IPS DF 6.9 (cell line): ENCODE measurements around the gene JAM2.
"Not testable (repeated sequence)": the region's sequence is repeated elsewhere in the genome, so short reads cannot be mapped to it uniquely, and the experiment has no call there.

ENCODE experiments used
- DNase-seq: peaks from one replicate; pipeline ENCODE4 v3.0.0-alpha.2; 2013; ENCODE audit warnings: low read depth, low spot score
- H3K27ac ChIP-seq: one replicate; pipeline ENCODE4 v1.5.1; 2013; ENCODE audit warnings: low read length, control low read depth
- H3K27me3 ChIP-seq: 2 replicates; pipeline ENCODE4 v1.6.1; 2013; ENCODE audit warnings: mild to moderate bottlenecking, low read length; ENCODE audit not compliant: control insufficient read depth, insufficient read depth
- H3K36me3 ChIP-seq: 2 replicates; pipeline ENCODE4 v1.6.1; 2013; ENCODE audit warnings: low read length; ENCODE audit not compliant: control insufficient read depth, insufficient read depth
- H3K4me1 ChIP-seq: 2 replicates; pipeline ENCODE4 v1.6.1; 2013; ENCODE audit warnings: low read length; ENCODE audit not compliant: control insufficient read depth, insufficient read depth
- H3K4me3 ChIP-seq: 2 replicates; pipeline ENCODE4 v1.5.1; 2013; ENCODE audit warnings: mild to moderate bottlenecking, low read length
- H3K9me3 ChIP-seq: 2 replicates; pipeline ENCODE4 v1.6.1; 2013; ENCODE audit warnings: low read length, inconsistent platforms; ENCODE audit not compliant: control insufficient read depth, insufficient read depth
- WGBS: extraction: QIAGEN DNeasy Blood & Tissue Kit; methylation state at CpG from one replicate; pipeline ENCODE4 v1.1.7; 2013; ENCODE audit warnings: mixed read lengths, missing lambda C conversion rate; ENCODE audit not compliant: insufficient read length, insufficient coverage; 5-methylcytosine and 5-hydroxymethylcytosine counted together

JAM2 gene

DNA sequence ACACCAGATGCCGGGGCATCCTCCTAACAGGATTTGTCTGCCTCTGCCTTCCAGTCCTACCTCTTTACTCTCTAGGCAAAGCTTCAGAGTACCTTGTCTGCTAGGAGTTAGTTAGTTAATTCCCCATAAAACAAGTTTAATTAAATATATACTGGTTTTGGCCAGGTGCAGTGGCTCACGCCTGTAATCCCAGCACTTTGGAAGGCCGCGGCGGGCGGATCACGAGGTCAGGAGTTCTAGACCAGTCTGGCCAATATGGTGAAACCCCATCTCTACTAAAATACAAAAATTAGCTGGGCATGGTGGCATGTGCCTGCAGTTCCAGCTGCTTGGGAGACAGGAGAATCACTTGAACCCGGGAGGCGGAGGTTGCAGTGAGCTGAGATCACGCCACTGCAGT, 75.0 kb downstream of the JAM2 start:
- not testable (repeated sequence) for DNase-seq, H3K27ac ChIP-seq, H3K4me1 ChIP-seq, H3K9me3 ChIP-seq, H3K27me3 ChIP-seq, H3K36me3 ChIP-seq, H3K4me3 ChIP-seq
- WGBS: no CpG with 5 or more reads among the region's 10 CpGs

- no peak for DNase-seq
- H3K36me3 ChIP-seq: no peaks in the 10 kb centered on the region
- WGBS: no CpG with 5 or more reads among the region's 5 CpGs
- no peaks in the 10 kb centered on the region for H3K4me1 ChIP-seq
- H3K4me3 ChIP-seq: no peak overlapping the region
- H3K27ac ChIP-seq: no peak overlapping the region
- H3K27me3 ChIP-seq: no peaks in the 10 kb centered on the region
- H3K9me3 ChIP-seq: no peaks in the 10 kb centered on the region
Measured at GRCh38 chr21:25717491-25718147, 78.6 kb downstream of the JAM2 start.

DNA sequence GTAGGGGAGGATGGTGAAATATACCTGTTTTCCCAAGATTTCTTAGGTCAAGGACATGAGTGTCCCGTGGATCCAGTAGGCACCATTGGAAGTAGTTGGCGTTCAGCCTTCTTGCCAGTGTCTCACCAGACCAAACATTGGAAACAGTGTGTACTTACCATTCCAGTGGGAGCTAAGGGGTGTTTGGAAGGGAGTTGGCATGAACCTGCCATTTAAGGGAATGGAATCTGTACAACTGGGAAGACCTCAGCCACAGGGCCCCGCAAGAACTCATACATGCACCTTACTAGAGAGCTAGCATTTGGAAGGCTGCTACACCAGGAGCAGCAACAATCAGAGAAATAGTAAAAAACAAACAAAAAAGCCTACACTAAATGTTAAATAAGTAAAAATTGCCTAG, 82.9 kb downstream of the JAM2 start:
- no CpG with 5 or more reads among the region's 3 CpGs for WGBS

GRCh38 chr21:25722631-25723030, 83.6 kb downstream of the JAM2 start:
- H3K4me3 ChIP-seq: no peak overlapping the region
- no peaks in the 10 kb centered on the region for H3K27me3 ChIP-seq
- no CpG with 5 or more reads among the region's 3 CpGs for WGBS
- H3K36me3 ChIP-seq: peaks cover 4% of the 10 kb centered on the region; the same call in 1 of the 2 replicates
- H3K27ac ChIP-seq: no peak overlapping the region
- no peaks in the 10 kb centered on the region for H3K9me3 ChIP-seq
- H3K4me1 ChIP-seq: no peaks in the 10 kb centered on the region
- no peak for DNase-seq

More for the DNA sequence above, 82.9 kb downstream of the JAM2 start:
- H3K9me3 ChIP-seq: no peaks in the 10 kb centered on the region
- no peak overlapping the region for H3K4me3 ChIP-seq
- H3K27me3 ChIP-seq: no peaks in the 10 kb centered on the region
- no peaks in the 10 kb centered on the region for H3K4me1 ChIP-seq
- H3K36me3 ChIP-seq: peaks cover 2% of the 10 kb centered on the region; the same call in 1 of the 2 replicates
- DNase-seq: no peak
- no peak overlapping the region for H3K27ac ChIP-seq

DNA sequence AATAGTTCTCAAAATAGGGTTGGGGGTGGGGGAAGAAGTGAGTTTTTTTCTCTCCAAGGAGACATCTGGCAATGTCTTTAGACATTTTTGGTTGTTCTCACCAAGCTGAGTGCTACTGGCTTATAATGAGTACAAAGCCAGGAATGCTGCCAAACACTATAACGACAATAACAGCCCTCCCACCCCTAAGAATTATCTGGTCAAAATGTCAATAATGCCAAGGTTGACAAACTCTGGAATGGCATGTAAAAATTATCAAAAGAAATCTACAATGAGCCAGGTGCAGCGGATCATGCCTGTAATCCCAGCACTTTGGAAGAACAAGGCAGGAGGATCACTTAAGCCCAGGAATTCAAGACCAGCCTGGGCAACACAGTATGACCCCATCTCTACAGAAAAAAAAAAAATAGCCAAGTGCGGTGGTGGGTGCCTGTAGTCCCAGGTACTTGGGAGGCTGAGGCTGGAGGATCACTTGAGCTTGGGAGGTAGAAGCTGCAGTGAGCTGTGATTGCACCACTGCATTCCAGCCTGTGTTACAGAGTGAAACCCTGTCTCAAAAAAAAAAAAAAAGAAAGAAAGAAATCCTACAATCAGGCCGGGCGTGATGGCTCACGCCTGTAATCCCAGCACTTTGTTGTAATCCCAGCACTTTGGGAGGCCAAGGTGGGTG, 93.2 kb downstream of the JAM2 start:
- Histone ChIP-seq H3K4me1 (no peaks in the 10 kb centered on the region), H3K4me3 (no peak overlapping the region), H3K36me3 (peaks cover 11% of the 10 kb centered on the region; the same call in 1 of the 2 replicates), H3K27ac (no peak overlapping the region), H3K27me3 (no peaks in the 10 kb centered on the region), H3K9me3 (no peaks in the 10 kb centered on the region)
- DNase-seq: no peak
- WGBS: no CpG with 5 or more reads among the region's 6 CpGs

DNA sequence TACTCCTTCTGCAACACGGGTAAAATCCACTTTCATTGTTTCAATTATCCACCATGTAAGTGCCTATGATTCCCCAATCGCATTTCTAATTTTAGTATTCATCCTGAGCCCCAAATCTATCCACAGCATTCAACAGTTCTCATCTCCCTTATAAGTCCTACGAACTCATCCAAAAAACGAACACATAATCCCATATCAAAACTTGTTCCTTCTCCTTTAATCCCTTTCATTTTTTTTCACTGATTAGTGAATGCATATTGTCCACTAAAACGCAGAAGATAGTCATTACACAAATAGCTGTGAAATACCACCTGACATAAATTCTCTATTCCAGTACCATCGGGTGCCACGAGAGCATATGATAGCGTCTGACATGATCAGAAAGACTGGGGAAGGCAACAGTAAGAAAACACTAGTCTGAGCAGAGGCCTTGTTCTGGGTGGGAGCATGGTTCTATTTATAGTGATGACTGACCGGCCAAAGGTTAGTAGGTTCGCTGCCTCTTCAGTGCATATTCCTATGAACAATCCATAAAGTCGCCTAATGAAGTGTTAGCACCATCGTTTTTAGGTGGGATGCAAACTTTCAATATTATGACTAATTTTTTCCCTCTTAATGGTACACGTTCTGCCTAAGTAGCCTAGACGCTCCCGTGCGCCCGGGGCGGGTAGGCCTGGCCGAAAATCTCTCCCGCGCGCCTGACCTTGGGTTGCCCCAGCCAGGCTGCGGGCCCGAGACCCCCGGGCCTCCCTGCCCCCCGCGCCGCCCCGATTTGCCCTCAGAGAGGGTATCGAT, 95.0 kb downstream of the JAM2 start:
- H3K9me3 ChIP-seq: no peaks in the 10 kb centered on the region
- no peak for DNase-seq

GRCh38 chr21:25734654-25734903, 95.5 kb downstream of the JAM2 start:
- no peaks in the 10 kb centered on the region for H3K9me3 ChIP-seq
- H3K36me3 ChIP-seq: no peaks in the 10 kb centered on the region
- WGBS: no CpG with 5 or more reads among the region's 10 CpGs
- no peaks in the 10 kb centered on the region for H3K27me3 ChIP-seq
- peak overlapping the region; percentile 75 for H3K4me3 ChIP-seq
- no peak for DNase-seq
- no peaks in the 10 kb centered on the region for H3K4me1 ChIP-seq
- no peak overlapping the region for H3K27ac ChIP-seq

More for the DNA sequence above, 95.0 kb downstream of the JAM2 start:
- 100% methylated on average over 2 of the region's 30 CpGs for WGBS
- peak overlapping the region; percentile 75 for H3K4me3 ChIP-seq
- no peak overlapping the region for H3K27ac ChIP-seq
- H3K4me1 ChIP-seq: no peaks in the 10 kb centered on the region
- H3K36me3 ChIP-seq: no peaks in the 10 kb centered on the region
- no peaks in the 10 kb centered on the region for H3K27me3 ChIP-seq

- Histone ChIP-seq H3K27ac (peak within 1 kb of the TSS; percentile 60), H3K27me3 (no peaks in the 10 kb centered on the region), H3K4me3 (peak within 1 kb of the TSS; percentile 75), H3K9me3 (no peaks in the 10 kb centered on the region), H3K36me3 (no peaks in the 10 kb centered on the region), H3K4me1 (no peaks in the 10 kb centered on the region)
- no CpG with 5 or more reads among the region's 64 CpGs for WGBS
- peak; percentile 94 for DNase-seq
Measured at GRCh38 chr21:25734904-25735645, 96.0 kb downstream of the JAM2 start, which contains the start of the genes ATP5PF and GABPA. TSS of gene ATP5PF (minus strand) at chr21:25734904. CDS start at chr21:25729794, 5,110 bp downstream. TSS of gene GABPA (plus strand) at chr21:25734972. CDS start at chr21:25741599, 6,627 bp downstream.

DNA sequence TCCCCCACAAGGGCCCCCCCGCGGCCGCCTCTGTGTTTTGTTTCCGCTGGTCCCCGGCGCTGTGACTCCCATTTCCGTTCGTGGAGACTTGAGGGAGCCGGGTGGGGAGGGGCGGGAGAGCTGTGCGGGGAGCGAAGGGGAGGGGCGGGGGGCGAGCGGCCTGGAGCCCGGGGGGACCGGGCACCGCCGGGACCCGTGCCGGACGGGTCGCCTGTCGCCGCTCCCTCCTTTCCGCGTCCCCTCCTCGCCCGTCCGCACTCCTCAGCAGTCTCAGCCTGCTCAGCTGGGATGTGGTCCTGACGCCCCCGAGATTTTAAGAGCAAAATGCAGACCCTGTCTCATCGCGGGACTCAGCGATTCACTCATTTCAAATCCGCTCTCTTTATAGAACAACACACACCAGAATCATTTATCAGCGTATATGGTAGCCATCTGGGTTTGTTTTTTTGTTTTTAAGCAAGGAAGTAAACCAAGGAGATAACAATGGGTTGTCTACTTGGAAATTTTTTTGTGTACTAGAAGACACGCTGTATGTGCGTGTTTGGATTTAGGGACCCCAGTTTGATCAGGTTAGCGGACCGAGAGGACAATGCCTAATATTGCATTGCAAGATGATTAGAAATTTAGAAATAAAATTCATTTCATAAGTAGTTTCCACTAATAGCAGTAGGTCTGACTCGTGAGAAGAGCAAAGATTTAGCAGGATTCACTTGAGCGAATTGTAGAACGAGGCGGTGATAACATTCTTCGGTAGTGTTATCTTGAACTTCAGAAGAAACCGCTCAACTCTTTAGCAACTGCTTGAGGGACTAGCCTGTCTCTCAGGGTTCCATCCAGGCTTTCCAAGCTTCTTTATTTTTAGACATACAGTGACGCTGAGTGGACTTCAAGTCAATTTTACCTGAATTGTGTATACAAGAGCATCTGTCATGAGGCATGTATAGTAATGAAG, 96.9 kb downstream of the JAM2 start:
- Histone ChIP-seq H3K27me3 (no peaks in the 10 kb centered on the region), H3K36me3 (no peaks in the 10 kb centered on the region), H3K27ac (no peak overlapping the region), H3K4me3 (peak overlapping the region; percentile 75; the same call in 1 of the 2 replicates), H3K9me3 (no peaks in the 10 kb centered on the region), H3K4me1 (no peaks in the 10 kb centered on the region)
- peak; percentile 16 for DNase-seq
- no CpG with 5 or more reads among the region's 48 CpGs for WGBS
